A673 (cell line): Measurements from ENCODE around the gene GSDME. TPM values are rescaled to one million over a fixed set of nuclear protein-coding genes. Genes with fewer than 3 reads are reported as not detected.

ENCODE experiments used
- BruUV-seq: library from RNA; stranded (reverse); fragments of 400-500 nt; replicated peaks from 2 replicates; lab custom pipeline; 2021; lab: Mats Ljungman, UMichigan
- CTCF ChIA-PET: fragments of 300-600 bp; sonication (Branson Sonifier 250); formaldehyde crosslinking; loops from one replicate; lab custom pipeline; 2022; ENCODE audit warnings: antibody characterized with exemption; lab: Charles Lee
- POLR2A ChIA-PET: fragments of 300-600 bp; sonication (Branson Sonifier 250); formaldehyde crosslinking; loops from one replicate; lab custom pipeline; 2022; ENCODE audit warnings: antibody characterized with exemption; ENCODE audit not compliant: low non-redundant PET; lab: Charles Lee
- DNase-seq: peaks from one replicate; pipeline ENCODE4 v3.0.0-alpha.2; 2015; ENCODE audit warnings: low spot score
- H3K27ac ChIP-seq: fragments of 200-600 bp; sonication (generic); 2 replicates; pipeline ENCODE4 v1.5.1; 2016; ENCODE audit warnings: mixed run types, low read depth, mild to moderate bottlenecking, mixed read lengths, antibody characterized with exemption, low read length; ENCODE audit not compliant: poor library complexity, severe bottlenecking
- H3K27me3 ChIP-seq: fragments of 200-600 bp; sonication (generic); replicated peaks from 2 replicates; pipeline ENCODE4 v1.6.1; 2017; ENCODE audit warnings: mixed run types, low read depth, mild to moderate bottlenecking, mixed read lengths, antibody characterized with exemption, low read length; ENCODE audit not compliant: insufficient read depth, poor library complexity
- H3K36me3 ChIP-seq: fragments of 200-600 bp; sonication (generic); 2 replicates; pipeline ENCODE4 v1.6.1; 2016; ENCODE audit warnings: mixed run types, mild to moderate bottlenecking, mixed read lengths, antibody characterized with exemption, low read length; ENCODE audit not compliant: insufficient read depth, poor library complexity, severe bottlenecking
- H3K4me1 ChIP-seq: fragments of 200-600 bp; sonication (generic); 2 replicates; pipeline ENCODE4 v1.6.1; 2017; ENCODE audit warnings: mixed run types, mild to moderate bottlenecking, mixed read lengths, antibody characterized with exemption, low read length; ENCODE audit not compliant: insufficient read depth, poor library complexity, severe bottlenecking
- H3K4me3 ChIP-seq: fragments of 200-600 bp; sonication (generic); 2 replicates; pipeline ENCODE4 v1.5.1; 2016; ENCODE audit warnings: low read depth, mixed run types, mild to moderate bottlenecking, mixed read lengths, low read length; ENCODE audit not compliant: poor library complexity, severe bottlenecking
- H3K9me3 ChIP-seq: fragments of 200-600 bp; sonication (generic); 2 replicates; pipeline ENCODE4 v1.6.1; 2016; ENCODE audit warnings: mixed run types, low read depth, mild to moderate bottlenecking, mixed read lengths, antibody characterized with exemption, low read length; ENCODE audit not compliant: poor library complexity, severe bottlenecking
- EZH2 ChIP-seq: fragments of 200-600 bp; sonication (generic); IDR thresholded peaks from 2 replicates; pipeline ENCODE4 v1.6.1; 2017; ENCODE audit warnings: borderline replicate concordance, low read depth, mild to moderate bottlenecking, mixed read lengths, antibody characterized with exemption, low read length; ENCODE audit not compliant: poor library complexity, severe bottlenecking
- intact Hi-C: fragments of 100-400 bp; cut with micrococcal nuclease; formaldehyde crosslinking; loops from one replicate; pipeline ENCODE4 v1.10.0; 2022; ENCODE audit not compliant: unreplicated experiment
- total RNA-seq: library from RNA; stranded (reverse); gene quantifications from 2 replicates; pipeline ENCODE4 v1.2.3, GENCODE V29; 2021
- TF ChIP-seq, protein P1 (sequence below): fragments of 300-800, 200-600 bp; sonication (generic); conservative IDR thresholded peaks from 2 replicates; pipeline ENCODE4 v1.5.1; 2017; ENCODE audit warnings: low read depth, mild to moderate bottlenecking, antibody characterized with exemption, low read length, moderate library complexity, mixed read lengths

GSDME gene
- total RNA-seq, 1 experiment from 2014 or later, result 0.77 TPM

DNA sequence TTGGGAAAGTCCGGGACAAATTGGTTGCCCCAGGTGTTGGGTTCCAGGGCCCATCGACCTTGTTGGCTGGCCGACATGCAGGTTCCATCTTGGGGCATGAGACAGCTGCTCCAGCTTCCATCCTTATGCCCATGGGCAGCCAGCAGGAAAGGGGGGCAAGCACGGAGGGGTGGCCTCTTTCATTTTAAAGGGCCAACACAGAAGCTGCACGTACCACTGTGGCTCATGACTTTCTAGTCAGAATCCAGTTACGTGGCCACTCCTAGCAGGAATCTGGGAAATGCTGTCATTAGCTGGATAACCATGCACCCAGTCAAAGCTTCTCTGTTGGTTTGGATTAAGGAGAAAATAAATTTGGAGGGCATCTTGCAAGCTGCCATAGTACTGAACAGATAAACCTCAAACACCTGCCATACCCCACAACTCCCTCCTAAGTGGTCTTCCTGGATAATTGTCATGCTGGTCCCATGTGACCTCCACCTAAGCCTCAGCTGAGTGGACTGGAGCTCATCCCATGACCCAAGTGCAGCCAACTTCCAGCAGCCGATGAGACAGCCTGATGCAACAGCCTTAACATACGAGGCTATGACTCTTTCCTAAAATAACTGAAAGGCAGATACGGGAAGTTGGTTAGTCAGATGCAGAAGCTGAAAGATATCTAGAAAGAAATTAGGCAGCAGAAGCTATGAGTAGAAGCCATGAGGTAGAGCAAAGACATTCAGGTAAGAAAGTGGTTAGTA, 21.4 kb upstream of the GSDME start:
- TF ChIP-seq, protein P1, sequence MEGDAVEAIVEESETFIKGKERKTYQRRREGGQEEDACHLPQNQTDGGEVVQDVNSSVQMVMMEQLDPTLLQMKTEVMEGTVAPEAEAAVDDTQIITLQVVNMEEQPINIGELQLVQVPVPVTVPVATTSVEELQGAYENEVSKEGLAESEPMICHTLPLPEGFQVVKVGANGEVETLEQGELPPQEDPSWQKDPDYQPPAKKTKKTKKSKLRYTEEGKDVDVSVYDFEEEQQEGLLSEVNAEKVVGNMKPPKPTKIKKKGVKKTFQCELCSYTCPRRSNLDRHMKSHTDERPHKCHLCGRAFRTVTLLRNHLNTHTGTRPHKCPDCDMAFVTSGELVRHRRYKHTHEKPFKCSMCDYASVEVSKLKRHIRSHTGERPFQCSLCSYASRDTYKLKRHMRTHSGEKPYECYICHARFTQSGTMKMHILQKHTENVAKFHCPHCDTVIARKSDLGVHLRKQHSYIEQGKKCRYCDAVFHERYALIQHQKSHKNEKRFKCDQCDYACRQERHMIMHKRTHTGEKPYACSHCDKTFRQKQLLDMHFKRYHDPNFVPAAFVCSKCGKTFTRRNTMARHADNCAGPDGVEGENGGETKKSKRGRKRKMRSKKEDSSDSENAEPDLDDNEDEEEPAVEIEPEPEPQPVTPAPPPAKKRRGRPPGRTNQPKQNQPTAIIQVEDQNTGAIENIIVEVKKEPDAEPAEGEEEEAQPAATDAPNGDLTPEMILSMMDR, result no peak
- no peak for TF ChIP-seq EZH2
- POLR2A ChIA-PET, result no interaction called here
- intact Hi-C loops, result no loop called here
- H3K9me3 ChIP-seq, result no peaks in the 10 kb centered on the region
- H3K27me3 ChIP-seq, result no peaks in the 10 kb centered on the region
- peaks cover 6% of the 10 kb centered on the region for H3K4me1 ChIP-seq
- no peak for DNase-seq
- BruUV-seq, result no TSS peak
- no peak overlapping the region for H3K4me3 ChIP-seq
- H3K36me3 ChIP-seq, result no peaks in the 10 kb centered on the region
- no peak overlapping the region for H3K27ac ChIP-seq
- CTCF ChIA-PET, result no interaction called here

DNA sequence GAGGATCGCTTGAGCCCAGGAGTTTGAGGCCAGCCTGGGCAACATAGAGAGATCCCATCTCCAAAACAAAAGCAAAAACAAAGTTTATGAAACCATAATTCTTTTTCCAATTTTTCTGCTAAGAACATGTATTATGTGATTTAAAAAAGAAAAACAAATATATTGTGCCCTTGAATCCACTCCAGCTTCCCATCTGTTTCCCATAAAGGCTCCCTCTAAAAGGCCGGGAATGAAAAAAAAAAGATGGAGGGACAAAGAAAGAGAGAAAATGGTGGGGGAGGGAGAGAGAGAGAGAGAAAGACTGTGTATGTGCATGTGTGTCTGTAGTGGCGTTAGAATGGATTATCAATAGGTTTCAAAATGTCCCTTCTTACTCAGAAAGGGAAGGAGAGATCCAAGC, 20.5 kb upstream of the GSDME start:
- BruUV-seq, result no TSS peak
- TF ChIP-seq EZH2, result no peak
- TF ChIP-seq, protein P1, result no peak

GRCh38 chr7:24773646-24774045, 16.4 kb upstream of the GSDME start:
- no peak for DNase-seq
- TF ChIP-seq EZH2, result no peak
- TF ChIP-seq, protein P1, result no peak
- ChIA-PET CTCF (no interaction called here), POLR2A (no interaction called here)
- Histone ChIP-seq H3K4me3 (no peak overlapping the region), H3K4me1 (no peaks in the 10 kb centered on the region), H3K27ac (no peak overlapping the region), H3K9me3 (no peaks in the 10 kb centered on the region), H3K27me3 (no peaks in the 10 kb centered on the region), H3K36me3 (no peaks in the 10 kb centered on the region)
- intact Hi-C loops, result no loop called here
- no TSS peak for BruUV-seq

More for the DNA sequence above, 20.5 kb upstream of the GSDME start:
- Histone ChIP-seq H3K9me3 (no peaks in the 10 kb centered on the region), H3K36me3 (no peaks in the 10 kb centered on the region), H3K4me1 (peaks cover 6% of the 10 kb centered on the region), H3K4me3 (no peak overlapping the region), H3K27ac (no peak overlapping the region), H3K27me3 (no peaks in the 10 kb centered on the region)
- intact Hi-C loops, result no loop called here
- ChIA-PET POLR2A (no interaction called here), CTCF (no interaction called here)
- no peak for DNase-seq
